ENCODE data around the gene PRKN.

The PRKN gene

GRCh38 chr6:161660666-161661571 lies 1066.6 kb downstream of the PRKN start:
- ChIA-PET CTCF (interaction anchor here (1.3 kb wide), 1 partner anchor 12 kb away, joined by 3 read pairs; no protein-coding TSS in a partner anchor), POLR2A (no interaction called here)
- no peak for TF ChIP-seq ZNF26 (tag by site-specific recombination; IDR thresholded peaks at IDR 0.05)
- TF ChIP-seq INSM2 (tag by site-specific recombination; IDR thresholded peaks at IDR 0.05), result no peak
- no peak for TF ChIP-seq ZNF521 (tag by site-specific recombination; IDR thresholded peaks at IDR 0.05)
- TF ChIP-seq ZNF280C (tag by site-specific recombination; IDR thresholded peaks at IDR 0.05), result no peak
- no peak for TF ChIP-seq ZNF223 (tag by site-specific recombination; IDR thresholded peaks at IDR 0.05)
- TF ChIP-seq SALL2 (tag by site-specific recombination; IDR thresholded peaks at IDR 0.05; ENCODE audit: borderline replicate concordance), result no peak
- no peaks in the 10 kb centered on the region for H3K9me3 ChIP-seq (ENCODE audit: control insufficient read depth, insufficient read depth, low read depth, low read length)
- H3K27ac ChIP-seq (ENCODE audit: extremely low read depth, low read depth, low read length), result no peak overlapping the region
- no peaks in the 10 kb centered on the region for H3K36me3 ChIP-seq (ENCODE audit: control insufficient read depth in 2 of 2, insufficient read depth in 1 of 2, low read length in 2 of 2)
- H3K4me1 ChIP-seq (ENCODE audit: control insufficient read depth, insufficient read depth, low read length), result no peaks in the 10 kb centered on the region
- H3K4me3 ChIP-seq (ENCODE audit: low read depth, low read length), result no peak overlapping the region

GRCh38 chr6:161658211-161658610 lies 1069.4 kb downstream of the PRKN start:
- TF ChIP-seq ZNF510 (tag by site-specific recombination; IDR thresholded peaks at IDR 0.05; ENCODE audit: insufficient replicate concordance) (no peak), TSHZ1 (tag by site-specific recombination; IDR thresholded peaks at IDR 0.05; ENCODE audit: borderline replicate concordance) (no peak), ZNF707 (tag by site-specific recombination; IDR thresholded peaks at IDR 0.05) (no peak), ZNF311 (tag by site-specific recombination; IDR thresholded peaks at IDR 0.05; ENCODE audit: borderline replicate concordance) (no peak), ZNF133 (tag by site-specific recombination; IDR thresholded peaks at IDR 0.05) (no peak)
- no peaks in the 10 kb centered on the region for H3K9me3 ChIP-seq (ENCODE audit: control insufficient read depth, insufficient read depth, low read depth, low read length)
- POLR2A ChIA-PET, result no interaction called here
- no peaks in the 10 kb centered on the region for H3K4me1 ChIP-seq (ENCODE audit: control insufficient read depth, insufficient read depth, low read length)
- H3K36me3 ChIP-seq (ENCODE audit: control insufficient read depth in 2 of 2, insufficient read depth in 1 of 2, low read length in 2 of 2), result no peaks in the 10 kb centered on the region
- no peak overlapping the region for H3K27ac ChIP-seq (ENCODE audit: extremely low read depth, low read depth, low read length)
- no peak overlapping the region for H3K4me3 ChIP-seq (ENCODE audit: low read depth, low read length)
- CTCF ChIA-PET, result interaction anchor here (0.6 kb wide), 1 partner anchor 799 kb away, joined by 3 read pairs; no protein-coding TSS in a partner anchor
